NCI-H1694 (cell line): ENCODE measurements around the gene GSX2.

Experiments used
- DNase-seq: peaks from one replicate; lab custom pipeline; 2025; lab: John Stamatoyannopoulos, UW

The GSX2 gene

DNA sequence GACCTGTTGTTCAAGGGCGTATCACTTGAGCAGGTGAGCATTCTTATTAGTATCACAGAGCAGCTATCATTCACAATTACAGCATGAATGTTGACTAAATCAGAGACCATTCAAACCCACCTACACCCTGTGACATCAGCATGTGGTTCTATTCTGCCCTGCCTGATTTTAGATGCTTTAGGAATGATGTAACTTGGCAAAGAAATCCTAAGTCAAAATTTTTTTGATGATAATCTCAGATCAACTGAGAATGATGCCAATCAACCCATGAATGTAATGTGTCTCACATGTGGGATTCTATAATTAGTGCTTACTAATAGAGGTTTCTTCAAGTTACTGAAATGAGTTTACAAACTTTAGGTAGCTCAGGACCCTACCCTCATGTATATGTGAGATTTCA is 22.2 kb upstream of the GSX2 start:
- DNase-seq = no peak

DNA sequence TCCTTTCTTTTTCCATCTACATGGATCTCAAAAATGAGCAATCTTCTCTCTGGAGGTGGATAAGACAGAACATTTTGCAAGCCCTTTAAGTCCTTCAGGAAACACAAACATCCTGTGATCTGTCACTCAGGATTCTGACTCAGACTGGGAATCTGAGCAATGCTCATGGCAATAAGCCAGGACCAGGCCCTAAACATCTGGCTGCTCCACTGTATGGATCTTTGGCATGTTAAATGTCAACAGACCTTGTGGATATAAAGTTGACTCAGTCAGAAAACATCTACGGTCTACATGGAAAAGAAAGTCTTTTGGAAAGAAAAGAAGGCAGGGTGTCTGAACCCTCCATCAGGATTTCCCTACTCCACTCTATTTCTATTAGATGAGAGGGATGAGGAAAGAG is 17.8 kb upstream of the GSX2 start:
- DNase-seq = peak; percentile 38

DNA sequence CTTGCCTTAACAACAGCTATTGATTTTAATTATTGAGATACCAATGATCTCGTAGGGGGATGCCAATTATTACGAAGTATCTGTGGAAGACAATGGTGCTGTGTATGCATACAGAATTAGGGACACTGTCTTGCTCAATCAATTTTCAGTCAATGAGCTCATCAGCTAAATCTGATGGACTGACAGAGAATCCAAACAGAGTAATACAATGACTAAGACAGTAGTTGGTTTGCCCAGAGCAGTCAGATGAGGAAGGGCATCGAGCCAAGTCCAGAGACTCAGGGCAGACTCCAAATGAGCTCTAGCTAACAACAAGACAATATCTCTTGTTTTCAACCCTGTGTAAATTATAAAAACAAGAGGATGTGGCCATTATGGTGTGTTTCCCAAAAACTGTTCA is 14.7 kb upstream of the GSX2 start:
- DNase-seq = no peak

DNA sequence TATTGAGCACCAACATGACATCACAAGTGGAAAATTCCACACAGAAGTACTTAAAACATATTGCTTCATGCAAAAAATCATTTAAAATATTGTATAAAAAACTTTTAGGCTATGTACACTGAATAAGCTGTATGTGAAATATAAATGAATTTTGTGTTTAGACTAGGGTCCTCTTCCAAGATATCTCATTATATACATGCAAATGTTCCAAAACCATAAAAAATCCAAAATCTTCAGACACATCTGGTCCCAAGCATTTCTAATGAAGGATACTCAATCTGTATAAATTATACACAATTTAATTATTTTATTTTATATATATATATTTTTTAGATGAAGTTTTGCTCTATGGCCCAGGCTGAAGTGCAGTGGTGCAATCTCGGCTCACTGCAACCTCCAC is 10.1 kb upstream of the GSX2 start:
- no peak for DNase-seq

DNA sequence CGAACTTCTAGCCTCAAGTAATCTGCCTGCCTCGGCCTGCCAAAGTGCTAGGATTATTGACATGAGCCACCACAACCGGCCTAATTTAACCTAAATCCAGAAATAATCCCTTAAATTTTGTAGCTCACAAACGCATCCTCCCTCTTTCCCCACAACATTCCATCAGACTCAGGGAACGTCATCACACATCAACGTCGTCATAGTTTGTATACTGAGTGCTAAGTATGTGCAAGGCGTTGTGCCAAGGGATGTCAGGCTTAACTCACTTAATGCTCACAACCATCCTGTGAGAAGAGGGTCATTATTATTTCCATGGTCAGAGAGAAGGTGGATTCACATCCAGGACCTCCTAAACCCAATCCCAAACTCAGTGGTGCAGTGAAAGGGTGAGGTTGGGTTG is 9.6 kb upstream of the GSX2 start:
- DNase-seq = no peak

DNA sequence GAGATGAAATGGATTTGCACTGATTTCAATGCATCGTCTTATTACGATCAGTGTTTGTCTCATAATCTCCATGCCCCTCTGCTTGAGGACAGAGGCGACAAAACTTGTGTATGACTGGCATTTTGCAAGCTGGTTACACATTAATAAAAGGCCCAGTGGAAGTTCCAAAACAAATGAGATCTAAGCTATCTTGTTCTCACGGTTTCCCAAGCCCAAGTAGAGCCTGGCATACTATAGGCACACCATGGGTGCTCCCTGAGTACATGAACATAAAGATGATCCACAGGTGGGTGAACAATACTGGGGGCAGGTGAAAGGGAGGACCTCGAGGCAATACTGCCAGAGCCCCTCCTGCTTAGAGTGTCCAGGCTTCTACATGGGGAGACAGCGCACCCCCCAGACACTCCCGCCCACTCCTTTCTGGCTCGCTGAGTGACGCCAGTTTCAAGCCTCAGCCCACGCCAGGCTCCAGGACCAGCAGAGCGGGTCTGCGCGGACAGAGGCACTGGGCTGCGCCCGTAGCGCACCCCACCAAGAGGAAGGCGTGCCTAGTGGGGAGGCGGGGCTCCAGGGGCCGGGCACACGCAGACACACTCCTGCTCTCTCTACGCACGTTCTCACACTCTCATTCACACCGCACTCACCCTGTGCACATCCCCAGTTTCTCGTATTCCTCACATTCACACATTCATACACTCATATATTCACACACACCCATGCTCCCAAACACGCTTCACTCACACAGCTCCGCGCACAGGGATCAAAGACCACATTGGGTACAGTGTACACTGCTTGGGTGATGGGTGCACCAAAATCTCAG is 8.9 kb upstream of the GSX2 start:
- DNase-seq = no peak

DNA sequence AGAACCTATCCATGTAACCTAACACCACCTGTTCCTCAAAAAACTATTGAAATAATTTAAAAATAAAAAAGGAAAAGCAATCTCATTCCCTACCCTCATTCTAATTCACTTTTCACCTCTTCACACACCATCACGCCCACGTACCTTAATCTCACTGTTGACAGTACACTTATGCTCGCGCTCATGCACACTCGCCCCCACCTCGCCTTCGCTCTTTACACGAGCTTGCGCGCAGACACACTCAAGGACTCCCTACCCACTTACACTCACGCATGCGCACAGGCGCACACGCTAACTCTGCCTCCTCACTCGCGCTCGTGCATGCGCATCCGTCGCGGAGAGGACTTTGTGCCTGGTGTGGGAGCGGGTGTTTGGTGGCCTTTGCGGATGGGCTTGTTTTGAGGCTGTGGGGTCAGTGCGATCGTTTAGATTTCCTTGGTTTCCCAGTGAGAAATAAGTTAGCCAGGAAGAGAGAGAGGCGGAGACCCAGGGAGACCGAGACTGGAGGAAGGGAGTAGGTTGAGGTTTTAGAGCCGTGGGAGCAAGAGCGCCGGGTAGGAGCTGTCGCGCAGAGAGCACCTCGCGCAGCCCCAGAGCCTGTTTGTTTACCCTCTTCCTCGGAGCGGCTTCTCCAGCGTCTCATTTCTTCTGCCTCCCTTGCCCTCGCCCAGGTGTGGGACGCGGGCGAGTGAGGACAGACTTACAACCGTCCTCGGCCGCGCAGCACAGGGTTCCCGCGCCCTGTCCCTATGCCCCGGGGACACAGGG is 8.1 kb upstream of the GSX2 start:
- no peak for DNase-seq

DNA sequence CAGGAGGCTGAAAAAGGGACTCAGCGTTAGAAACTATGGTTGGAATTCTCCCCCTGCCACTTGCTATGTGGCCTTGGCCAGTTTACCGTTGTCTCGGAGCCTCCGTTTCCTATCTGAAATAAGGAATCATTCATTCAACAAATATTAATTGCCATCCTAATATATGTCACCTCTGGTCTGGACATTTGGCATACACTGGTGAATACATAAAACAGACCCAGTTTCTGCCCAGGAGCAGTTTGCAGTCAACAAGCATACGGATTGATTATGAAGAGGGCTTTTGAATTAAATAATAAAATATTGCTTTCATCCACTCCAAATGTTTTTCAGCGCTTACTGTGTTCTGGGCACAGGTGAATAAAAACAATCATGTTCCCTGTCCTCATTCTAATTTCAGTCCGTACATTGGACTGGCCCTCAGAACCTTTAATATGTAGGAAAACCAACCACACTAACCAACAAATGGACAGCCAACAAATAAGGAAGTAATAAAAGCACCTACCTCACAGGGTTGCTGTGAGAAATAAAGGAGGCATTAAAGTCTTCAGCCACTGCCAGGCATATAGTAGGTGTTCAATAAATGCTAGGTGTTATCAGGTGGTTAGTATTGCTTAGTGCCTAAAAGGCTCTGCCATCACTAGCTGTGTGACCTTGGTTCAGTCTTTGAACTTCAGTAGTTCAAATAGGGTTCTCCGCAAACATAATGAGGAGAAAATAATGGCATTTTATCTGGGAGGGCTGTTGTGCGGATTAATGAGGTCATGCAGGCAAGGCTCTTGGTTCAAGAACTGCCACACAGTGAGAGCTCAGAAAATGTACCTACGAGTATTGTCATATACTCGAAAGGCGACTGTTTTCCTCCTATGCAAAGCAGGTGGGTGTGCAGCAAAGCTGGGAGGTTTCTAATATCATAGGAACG is 7.3 kb upstream of the GSX2 start:
- DNase-seq = no peak

DNA sequence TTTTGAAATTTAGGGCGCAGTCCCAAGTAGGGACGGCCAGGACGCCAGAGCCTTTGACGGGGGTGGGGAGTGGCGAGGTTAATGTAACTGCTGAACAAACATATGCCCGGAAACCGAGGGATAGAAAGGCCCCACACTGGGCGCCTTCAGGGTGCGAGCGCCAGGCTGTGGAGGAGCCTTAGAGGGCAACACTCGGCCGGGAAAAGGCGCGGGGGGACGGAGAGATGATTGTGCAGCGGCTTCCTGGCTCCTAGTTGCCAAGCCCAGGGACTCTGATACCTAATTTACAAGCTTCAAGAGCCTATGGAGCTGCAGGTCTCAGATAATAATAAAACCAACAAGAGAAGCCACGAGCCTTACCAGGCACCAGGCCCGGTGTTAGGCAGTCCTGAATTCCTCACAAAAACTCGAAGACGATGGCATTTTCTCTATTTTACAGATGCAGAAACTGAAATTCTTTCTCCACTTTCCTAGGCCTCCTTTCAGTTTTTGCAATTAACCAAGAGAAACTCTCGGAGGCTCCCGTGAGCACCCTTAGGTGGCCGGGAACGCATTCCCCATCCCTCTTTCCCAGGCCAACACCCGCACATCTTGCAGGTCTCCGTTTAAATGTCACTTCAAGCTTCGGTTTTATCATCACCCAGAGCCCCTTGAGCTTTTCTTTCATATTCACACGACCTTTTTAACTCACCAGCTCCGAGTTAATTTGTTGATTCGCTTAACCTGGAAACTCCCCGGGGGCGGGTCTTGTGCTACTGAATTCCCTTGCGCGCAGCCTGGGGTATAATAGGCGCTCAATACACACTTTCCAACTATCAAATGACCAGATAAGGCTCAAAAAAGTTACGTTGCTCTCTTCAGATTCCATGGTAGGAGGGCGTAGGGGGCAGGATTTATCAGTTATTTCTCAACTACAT is 6.4 kb upstream of the GSX2 start:
- no peak for DNase-seq

DNA sequence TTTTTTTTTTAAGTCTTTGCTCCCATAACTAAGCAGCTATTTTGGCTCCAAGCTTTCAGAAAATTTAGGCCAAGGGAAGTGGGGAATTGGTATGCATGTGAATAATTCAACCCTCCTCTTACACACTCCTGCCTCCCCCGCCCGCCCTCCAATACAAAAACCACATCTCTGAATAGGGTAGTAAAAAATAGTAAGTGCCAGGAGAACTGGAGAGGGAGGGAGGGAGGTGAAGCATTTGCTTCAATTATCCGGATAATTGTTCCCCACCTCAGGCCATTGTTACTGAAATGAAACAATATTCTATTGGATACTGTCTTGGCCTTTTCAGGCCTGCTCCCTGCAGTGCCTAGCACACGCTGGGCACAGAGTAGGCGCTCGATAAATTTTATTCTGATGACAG is 5.5 kb upstream of the GSX2 start:
- no peak for DNase-seq

DNA sequence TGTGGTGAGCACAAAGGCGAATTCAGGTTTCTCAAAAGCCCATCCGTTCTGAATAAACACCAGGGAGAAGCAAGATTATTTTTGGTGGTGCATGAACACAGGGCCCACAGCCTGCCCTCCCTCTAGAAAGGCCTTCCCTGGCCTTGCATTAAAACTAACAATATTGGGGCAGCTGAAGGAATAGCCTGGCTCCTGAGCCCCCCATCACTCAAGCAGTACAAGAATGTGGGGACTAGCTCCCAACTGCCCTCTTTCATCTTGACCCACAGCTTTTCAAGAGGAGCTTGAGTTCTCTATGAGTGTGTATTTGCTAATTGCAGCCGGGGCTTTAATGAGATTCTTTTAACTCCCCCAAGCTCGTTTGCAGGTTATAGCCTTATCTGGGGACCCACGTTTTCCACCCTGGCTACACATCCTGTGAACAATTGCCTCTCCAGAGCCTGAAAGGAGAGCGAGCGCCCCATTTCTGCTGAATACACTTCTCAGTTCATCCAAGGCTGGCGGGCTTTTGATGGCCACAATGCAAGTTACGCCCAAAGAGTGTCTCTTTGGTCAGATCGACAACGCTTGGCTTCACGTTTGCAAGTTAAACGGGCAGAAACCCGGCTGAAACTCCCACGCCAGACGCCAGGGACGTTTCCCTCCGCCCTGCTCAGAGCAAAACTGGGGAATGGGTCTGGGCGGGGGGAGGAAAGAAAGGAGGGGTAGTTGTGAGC is 4.7 kb upstream of the GSX2 start:
- no peak for DNase-seq

DNA sequence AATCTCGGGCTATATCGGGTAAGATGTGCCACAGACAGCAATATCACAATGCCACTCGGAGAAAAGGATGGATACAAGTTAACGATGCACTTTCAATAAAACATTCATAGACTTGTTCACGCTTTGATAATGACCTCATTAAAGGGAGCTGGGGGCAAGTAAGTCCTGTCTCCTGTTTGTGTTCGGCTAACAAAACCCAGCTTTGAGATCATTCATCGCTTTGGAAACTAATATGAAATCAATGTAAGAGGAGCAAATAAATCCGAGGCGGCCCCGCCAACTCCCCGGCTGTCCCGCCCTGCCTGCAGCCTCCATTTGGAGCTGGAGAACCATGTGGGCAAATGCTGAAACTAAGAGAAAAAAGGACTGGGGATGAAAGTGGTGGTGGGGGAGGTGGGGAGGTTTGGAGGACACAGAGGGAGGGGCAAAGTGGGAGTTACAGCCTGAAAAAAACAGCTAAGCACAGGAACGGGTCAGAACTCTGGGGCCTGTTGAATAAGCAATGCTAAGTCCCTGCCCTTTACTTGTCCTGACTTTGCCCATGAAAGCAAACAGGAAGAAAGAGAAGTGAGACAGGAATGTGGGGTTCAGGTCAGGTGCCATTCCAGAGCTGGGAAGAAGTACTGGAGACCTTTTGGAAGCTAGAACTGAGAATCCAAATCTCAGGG is 3.5 kb upstream of the GSX2 start:
- no peak for DNase-seq

DNA sequence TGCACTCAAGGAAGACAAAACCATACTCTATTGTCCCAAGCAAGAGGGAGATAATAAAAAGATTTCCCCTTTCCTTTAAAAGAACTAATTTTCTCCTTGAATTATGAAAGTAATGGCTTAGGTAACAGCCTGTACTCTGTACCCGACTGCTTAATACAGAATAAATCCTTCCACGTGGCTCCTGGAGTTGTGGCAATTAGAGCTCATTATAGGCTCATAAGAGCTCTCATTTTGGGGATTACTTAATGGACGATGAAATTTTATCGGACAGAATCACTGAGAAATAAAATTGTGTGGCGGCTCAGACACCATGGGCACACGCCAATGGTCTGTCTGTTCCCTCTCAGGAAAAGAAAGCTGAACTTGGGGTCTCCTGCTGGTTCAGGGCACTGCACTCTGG is 2.8 kb upstream of the GSX2 start:
- DNase-seq = no peak

DNA sequence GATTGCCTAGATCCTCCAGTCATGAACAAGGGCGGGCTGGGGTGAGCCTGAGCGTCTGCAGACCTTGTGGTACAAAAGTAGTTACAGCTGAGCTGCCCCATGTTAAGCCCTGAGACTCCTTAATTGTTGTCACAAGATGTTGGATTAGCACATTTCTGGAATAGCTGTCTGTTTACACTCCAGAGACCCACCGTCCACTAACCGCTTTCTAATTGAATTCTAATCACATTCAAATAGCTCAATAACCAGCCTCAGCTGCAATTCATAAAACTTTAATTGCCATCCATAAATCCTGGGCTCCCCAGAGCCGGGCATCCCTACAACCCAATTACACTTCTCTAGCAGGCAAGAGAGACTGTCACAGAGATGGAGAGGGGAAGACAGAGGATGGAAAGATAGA is 1.6 kb upstream of the GSX2 start:
- DNase-seq = no peak

DNA sequence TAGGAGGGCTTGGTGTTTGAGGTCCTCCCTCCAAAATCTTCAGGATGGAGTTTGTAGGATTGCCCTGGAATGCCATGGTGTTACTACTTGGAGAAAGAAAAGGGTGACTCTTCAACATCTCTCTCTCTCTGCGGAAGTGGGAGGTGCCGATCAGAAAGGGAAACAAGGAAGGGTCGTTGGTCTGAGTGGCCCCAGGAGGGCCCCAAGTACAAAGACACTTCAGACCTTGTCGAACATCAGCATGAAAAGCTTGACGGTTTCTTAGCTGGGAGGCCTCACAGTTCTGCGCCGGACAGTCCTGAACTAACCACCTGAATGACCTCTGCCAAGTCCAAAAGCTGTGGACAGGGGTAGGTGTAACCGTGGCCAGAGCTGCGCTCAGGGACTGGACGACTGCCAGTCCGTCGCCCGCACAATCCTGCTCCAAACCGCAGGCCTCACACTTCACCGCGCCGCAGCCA is 646 bp upstream of the GSX2 start:
- no peak for DNase-seq

DNA sequence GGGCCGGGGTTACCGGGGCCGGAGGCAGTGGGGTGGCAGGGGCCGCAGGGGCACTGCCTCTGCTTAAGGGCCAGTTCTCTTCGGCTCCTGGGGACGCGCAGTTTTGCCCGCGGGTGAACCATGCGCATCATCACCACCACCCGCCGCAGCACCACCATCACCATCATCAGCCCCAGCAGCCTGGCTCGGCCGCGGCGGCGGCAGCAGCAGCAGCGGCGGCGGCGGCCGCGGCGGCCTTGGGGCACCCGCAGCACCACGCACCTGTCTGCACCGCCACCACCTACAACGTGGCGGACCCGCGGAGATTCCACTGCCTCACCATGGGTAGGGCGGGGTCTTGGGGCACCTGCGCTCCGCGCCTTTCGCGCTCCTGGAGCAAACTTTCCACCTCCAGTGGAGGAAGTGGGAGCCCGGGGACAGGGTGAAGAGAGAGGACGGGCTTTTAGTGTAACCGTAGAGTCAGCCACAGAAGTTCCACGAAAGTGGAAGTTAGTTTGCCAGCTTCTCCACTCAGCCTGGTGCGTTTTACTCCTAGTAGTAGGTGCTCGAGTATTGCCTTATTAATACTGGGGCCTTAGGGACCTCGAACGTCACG is 729 bp downstream of the GSX2 start:
- no peak for DNase-seq

DNA sequence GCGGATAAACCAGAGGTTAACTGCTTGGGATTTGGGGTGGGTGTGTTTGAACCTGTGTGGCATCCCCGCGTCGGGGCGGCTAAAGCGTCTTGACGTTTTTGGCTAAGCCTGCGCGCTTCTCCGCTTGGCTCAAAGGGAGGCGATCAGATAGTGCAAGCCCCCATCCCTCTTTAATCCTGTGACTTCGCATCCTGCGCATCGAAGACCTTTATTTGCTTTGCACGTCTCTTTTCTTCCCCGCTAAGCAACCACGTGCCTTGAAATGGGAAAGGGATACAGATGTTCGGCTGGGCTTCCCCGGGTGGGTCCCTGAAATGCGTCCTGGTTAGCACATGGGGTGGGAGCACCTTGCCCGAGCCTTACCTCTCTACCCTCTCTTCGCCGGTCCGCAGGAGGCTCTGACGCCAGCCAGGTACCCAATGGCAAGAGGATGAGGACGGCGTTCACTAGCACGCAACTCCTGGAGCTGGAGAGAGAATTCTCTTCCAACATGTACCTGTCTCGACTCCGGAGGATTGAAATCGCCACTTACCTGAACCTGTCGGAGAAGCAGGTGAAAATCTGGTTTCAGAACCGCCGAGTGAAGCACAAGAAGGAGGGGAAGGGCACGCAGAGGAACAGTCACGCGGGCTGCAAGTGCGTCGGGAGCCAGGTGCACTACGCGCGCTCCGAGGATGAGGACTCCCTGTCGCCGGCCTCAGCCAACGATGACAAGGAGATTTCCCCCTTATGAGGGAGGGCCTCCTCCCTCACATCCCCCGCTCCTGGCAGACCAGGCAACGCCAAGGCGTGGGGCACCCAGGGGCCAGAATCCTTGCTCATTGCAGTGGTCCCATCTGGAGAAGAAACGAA is 1.5 kb downstream of the GSX2 start:
- DNase-seq = no peak

DNA sequence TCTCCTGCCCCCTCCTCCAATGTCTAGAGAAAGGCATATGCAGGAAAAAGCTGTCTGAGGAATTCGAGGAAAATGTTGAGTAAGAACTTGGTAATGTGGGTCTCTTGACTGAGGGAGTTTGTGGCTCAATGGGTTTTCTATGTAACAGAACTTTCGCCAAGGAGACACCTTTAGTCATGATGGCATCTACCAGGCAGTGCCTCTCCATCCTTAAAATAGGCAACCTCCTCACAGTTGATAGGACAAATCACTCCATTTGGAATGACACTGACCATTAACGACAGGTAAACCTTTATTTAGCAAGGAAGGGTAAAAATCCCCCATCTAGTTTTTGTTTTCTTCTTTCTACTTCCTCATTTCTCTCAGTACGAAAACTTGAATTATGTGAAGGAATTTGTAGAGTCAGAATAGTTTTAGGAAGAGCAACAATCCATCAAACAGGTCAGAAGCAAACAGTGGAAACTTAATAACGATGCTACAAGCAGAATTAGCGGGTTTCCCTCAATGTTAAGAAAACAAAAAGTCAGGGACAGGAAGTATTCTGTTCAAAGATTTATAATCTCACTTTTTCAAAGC is 2.7 kb downstream of the GSX2 start:
- no peak for DNase-seq
